ENCODE data around the gene NDUFA8. TPM values are rescaled to one million over a fixed set of nuclear protein-coding genes. Genes with fewer than 3 reads are reported as not detected.

Gene NDUFA8
- polyA plus RNA-seq, 1 experiment, result 52.4 TPM

- DNase-seq (ENCODE audit: low read depth), result no peak
- ChIA-PET POLR2A (no interaction called here), CTCF (interaction anchor here (0.9 to 2.7 kb wide), 4 partner anchors 10 to 226 kb away, joined by 3 to 11 read pairs (median 6); no protein-coding TSS in a partner anchor)
Measured at GRCh38 chr9:122133984-122134535, 25.5 kb downstream of the NDUFA8 start.

DNA sequence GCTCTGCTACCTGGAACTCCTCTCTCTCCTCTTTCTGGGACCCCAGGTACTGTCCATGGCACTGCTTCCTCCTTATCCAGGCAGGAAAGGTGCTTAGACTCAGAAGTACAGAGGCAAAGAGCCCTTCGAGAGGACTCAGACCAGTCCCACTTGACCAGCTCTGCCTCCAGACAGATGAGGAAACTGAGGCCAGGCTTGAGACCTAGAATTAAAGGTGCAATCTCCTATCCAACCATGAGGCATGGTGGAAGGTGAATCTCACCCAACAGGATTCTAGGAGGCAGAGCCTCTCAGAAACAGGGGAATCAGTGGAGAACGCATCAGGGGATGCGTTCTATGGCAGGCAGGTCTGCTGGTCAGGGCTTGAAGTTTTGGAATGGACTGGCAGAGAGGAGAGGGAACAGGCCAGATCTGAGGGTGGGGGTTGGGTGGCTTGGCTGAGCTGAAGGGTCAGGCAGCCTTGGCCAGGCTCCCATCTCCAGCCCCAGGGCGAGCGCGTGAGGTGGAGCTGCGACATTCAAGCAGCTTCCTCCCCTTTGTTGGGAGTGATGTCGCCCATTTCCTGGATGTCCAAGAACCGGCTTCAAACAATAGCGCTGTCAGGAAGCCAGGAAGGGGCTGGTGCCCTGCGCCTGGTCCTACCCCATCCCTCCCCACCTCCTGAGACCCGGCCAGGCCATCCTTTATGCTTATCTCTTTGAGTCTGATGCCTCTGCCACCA is 26.2 kb downstream of the NDUFA8 start:
- no peak for DNase-seq (ENCODE audit: low read depth)
- TF ChIP-seq, protein P1, sequence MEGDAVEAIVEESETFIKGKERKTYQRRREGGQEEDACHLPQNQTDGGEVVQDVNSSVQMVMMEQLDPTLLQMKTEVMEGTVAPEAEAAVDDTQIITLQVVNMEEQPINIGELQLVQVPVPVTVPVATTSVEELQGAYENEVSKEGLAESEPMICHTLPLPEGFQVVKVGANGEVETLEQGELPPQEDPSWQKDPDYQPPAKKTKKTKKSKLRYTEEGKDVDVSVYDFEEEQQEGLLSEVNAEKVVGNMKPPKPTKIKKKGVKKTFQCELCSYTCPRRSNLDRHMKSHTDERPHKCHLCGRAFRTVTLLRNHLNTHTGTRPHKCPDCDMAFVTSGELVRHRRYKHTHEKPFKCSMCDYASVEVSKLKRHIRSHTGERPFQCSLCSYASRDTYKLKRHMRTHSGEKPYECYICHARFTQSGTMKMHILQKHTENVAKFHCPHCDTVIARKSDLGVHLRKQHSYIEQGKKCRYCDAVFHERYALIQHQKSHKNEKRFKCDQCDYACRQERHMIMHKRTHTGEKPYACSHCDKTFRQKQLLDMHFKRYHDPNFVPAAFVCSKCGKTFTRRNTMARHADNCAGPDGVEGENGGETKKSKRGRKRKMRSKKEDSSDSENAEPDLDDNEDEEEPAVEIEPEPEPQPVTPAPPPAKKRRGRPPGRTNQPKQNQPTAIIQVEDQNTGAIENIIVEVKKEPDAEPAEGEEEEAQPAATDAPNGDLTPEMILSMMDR (IDR thresholded peaks at IDR 0.05; ENCODE audit: insufficient read depth, low read depth, low read length), result no peak
- POLR2A ChIA-PET, result no interaction called here

More at GRCh38 chr9:122133984-122134535, 25.5 kb downstream of the NDUFA8 start:
- H3K27me3 ChIP-seq (ENCODE audit: control insufficient read depth, insufficient read depth, low read length), result no peaks in the 10 kb centered on the region
- H3K4me3 ChIP-seq (ENCODE audit: low read depth, low read length), result no peak overlapping the region
- TF ChIP-seq, protein P1 (IDR thresholded peaks at IDR 0.05; ENCODE audit: insufficient read depth, low read depth, low read length), result no peak
- H3K36me3 ChIP-seq (ENCODE audit: control insufficient read depth, insufficient read depth, low read length), result no peaks in the 10 kb centered on the region

GRCh38 chr9:122132539-122132938 is 27.0 kb downstream of the NDUFA8 start:
- TF ChIP-seq, protein P1 (IDR thresholded peaks at IDR 0.05; ENCODE audit: insufficient read depth, low read depth, low read length), result no peak
- no peak overlapping the region for H3K4me3 ChIP-seq (ENCODE audit: low read depth, low read length)
- H3K27me3 ChIP-seq (ENCODE audit: control insufficient read depth, insufficient read depth, low read length), result no peaks in the 10 kb centered on the region
- CTCF ChIA-PET, result interaction anchor here (0.6 to 2.1 kb wide), 7 partner anchors 10 to 229 kb away, joined by 3 to 11 read pairs (median 3); no protein-coding TSS in a partner anchor
- POLR2A ChIA-PET, result no interaction called here
- no peak for DNase-seq (ENCODE audit: low read depth)
- H3K36me3 ChIP-seq (ENCODE audit: control insufficient read depth, insufficient read depth, low read length), result no peaks in the 10 kb centered on the region

More for the DNA sequence above, 26.2 kb downstream of the NDUFA8 start:
- no peaks in the 10 kb centered on the region for H3K36me3 ChIP-seq (ENCODE audit: control insufficient read depth, insufficient read depth, low read length)
- no peaks in the 10 kb centered on the region for H3K27me3 ChIP-seq (ENCODE audit: control insufficient read depth, insufficient read depth, low read length)
- no peak overlapping the region for H3K4me3 ChIP-seq (ENCODE audit: low read depth, low read length)
- CTCF ChIA-PET, result interaction anchor here (0.9 to 2.7 kb wide), 5 partner anchors 10 to 227 kb away, joined by 3 to 11 read pairs (median 3); no protein-coding TSS in a partner anchor

GRCh38 chr9:122131401-122132001 is 28.1 kb downstream of the NDUFA8 start:
- DNase-seq (ENCODE audit: low read depth), result no peak
- CTCF ChIA-PET, result interaction anchor here (1.3 to 2.1 kb wide), 3 partner anchors 12 to 219 kb away, joined by 3 to 7 read pairs (median 4); no protein-coding TSS in a partner anchor
- POLR2A ChIA-PET, result no interaction called here
- Histone ChIP-seq H3K4me3 (ENCODE audit: low read depth, low read length) (no peak overlapping the region), H3K27me3 (ENCODE audit: control insufficient read depth, insufficient read depth, low read length) (no peaks in the 10 kb centered on the region), H3K36me3 (ENCODE audit: control insufficient read depth, insufficient read depth, low read length) (no peaks in the 10 kb centered on the region)
- TF ChIP-seq, protein P1 (IDR thresholded peaks at IDR 0.05; ENCODE audit: insufficient read depth, low read depth, low read length), result no peak

GRCh38 chr9:122130837-122131236 is 28.7 kb downstream of the NDUFA8 start:
- Histone ChIP-seq H3K4me3 (ENCODE audit: low read depth, low read length) (no peak overlapping the region), H3K36me3 (ENCODE audit: control insufficient read depth, insufficient read depth, low read length) (no peaks in the 10 kb centered on the region), H3K27me3 (ENCODE audit: control insufficient read depth, insufficient read depth, low read length) (no peaks in the 10 kb centered on the region)
- ChIA-PET CTCF (interaction anchor here (1.6 to 2.1 kb wide), 2 partner anchors 12 to 220 kb away, joined by 4 to 7 read pairs; no protein-coding TSS in a partner anchor), POLR2A (no interaction called here)
- DNase-seq (ENCODE audit: low read depth), result no peak
- TF ChIP-seq, protein P1 (IDR thresholded peaks at IDR 0.05; ENCODE audit: insufficient read depth, low read depth, low read length), result no peak

Data from BJ (cell line).